ENCODE measurements around the gene FSHR.

The FSHR gene

DNA sequence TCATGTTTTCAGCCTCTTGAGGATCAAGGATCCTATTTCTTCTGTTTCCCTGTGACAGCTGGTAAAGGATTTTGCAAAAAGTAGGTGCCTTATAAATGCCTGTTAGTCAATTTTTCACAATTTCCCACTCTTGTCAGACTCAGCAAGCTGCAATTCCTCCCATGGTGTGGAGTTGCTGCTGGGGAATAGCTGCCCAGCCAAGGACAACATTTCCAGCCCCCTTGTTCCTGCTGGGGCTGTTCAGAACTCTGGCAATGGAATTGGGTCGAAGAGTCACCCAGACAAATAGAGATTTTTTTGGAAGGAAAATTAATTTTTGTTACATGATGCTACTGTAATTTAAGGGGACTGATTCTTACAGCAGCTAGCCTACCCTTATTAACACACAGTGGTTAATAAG is 43.7 kb downstream of the FSHR start:
- H3K36me3 ChIP-seq (ENCODE audit: insufficient read depth, low read depth, low read length), result no peaks in the 10 kb centered on the region
- H3K4me3 ChIP-seq (ENCODE audit: low read length), result no peak overlapping the region
- H3K27ac ChIP-seq (ENCODE audit: low read length), result no peak overlapping the region
- H3K27me3 ChIP-seq (ENCODE audit: insufficient read depth, low read length), result no peaks in the 10 kb centered on the region
- no peak overlapping the region for H3K9ac ChIP-seq (ENCODE audit: low read depth, low read length)
- H3K4me1 ChIP-seq (ENCODE audit: insufficient read depth, low read length), result no peaks in the 10 kb centered on the region
- no peaks in the 10 kb centered on the region for H3K9me3 ChIP-seq (ENCODE audit: insufficient read depth, low read depth, low read length)

DNA sequence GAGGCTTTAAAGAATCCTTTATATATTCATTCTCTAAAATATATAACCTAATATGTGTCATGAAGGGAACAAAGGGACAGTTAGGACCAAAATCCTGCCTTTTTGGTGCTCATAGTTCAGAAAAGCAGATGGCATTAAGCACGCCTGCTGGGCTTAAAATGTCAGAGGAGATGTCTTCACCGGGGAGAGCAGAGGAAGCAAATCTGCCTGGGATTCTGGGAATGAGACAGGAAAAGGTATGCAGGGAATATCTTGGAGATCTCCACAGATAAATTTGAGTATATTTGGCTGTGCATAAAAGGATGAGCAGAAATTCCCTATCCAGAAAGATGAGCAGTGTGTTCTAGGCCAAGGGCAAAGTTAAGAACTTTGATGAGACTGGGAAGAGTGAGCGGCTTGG is 45.5 kb downstream of the FSHR start:
- no peak overlapping the region for H3K27ac ChIP-seq (ENCODE audit: low read length)
- H3K4me3 ChIP-seq (ENCODE audit: low read length), result no peak overlapping the region
- H3K9me3 ChIP-seq (ENCODE audit: insufficient read depth, low read depth, low read length), result no peaks in the 10 kb centered on the region
- no peaks in the 10 kb centered on the region for H3K4me1 ChIP-seq (ENCODE audit: insufficient read depth, low read length)
- H3K36me3 ChIP-seq (ENCODE audit: insufficient read depth, low read depth, low read length), result no peaks in the 10 kb centered on the region
- H3K27me3 ChIP-seq (ENCODE audit: insufficient read depth, low read length), result no peaks in the 10 kb centered on the region
- no peak overlapping the region for H3K9ac ChIP-seq (ENCODE audit: low read depth, low read length)

DNA sequence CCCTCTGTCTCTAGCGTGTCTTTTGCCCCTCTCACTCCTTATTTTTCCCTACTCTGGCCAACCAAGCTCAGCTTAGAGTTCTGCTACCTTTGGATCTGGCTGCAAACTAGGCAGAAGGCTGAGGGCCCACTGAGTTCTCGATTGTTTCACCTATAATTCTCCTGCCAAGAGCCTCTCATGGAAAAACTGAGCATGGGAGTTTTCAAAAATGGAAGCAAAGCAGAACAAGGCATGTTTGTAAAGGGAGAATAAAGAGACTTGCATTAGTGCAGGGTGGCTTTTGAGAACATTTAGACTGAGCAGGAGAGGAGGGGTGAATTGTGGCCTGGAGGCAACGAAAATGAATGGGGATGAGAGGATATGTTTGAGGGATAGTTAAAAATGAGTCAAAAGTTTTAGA is 45.9 kb downstream of the FSHR start:
- Histone ChIP-seq H3K9me3 (ENCODE audit: insufficient read depth, low read depth, low read length) (no peaks in the 10 kb centered on the region), H3K27ac (ENCODE audit: low read length) (no peak overlapping the region)

DNA sequence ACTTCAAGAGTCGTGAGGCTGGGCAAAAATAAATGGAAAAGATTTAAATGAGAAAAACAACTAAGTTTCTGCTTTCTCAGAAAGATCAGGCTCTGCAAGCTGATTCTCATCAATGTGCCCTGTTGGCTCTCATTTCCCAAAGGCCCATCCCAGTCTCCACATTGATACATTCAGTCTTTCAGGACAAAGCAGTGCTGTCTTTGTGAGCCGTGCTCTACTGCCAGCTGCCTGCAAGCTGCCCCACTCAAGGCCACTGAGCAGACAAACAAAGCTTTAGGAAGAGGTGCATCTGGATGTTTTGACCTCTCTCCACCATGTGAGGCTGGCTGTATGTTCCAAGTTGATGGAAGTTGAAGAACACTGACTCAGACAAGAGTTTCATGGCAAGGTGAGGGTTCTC is 48.8 kb downstream of the FSHR start:
- H3K9me3 ChIP-seq (ENCODE audit: insufficient read depth, low read depth, low read length), result no peaks in the 10 kb centered on the region
- H3K9ac ChIP-seq (ENCODE audit: low read depth, low read length), result no peak overlapping the region
- H3K36me3 ChIP-seq (ENCODE audit: insufficient read depth, low read depth, low read length), result no peaks in the 10 kb centered on the region
- H3K4me3 ChIP-seq (ENCODE audit: low read length), result no peak overlapping the region
- no peak overlapping the region for H3K27ac ChIP-seq (ENCODE audit: low read length)
- H3K4me1 ChIP-seq (ENCODE audit: insufficient read depth, low read length), result no peaks in the 10 kb centered on the region
- no peaks in the 10 kb centered on the region for H3K27me3 ChIP-seq (ENCODE audit: insufficient read depth, low read length)

More for the DNA sequence above, 45.9 kb downstream of the FSHR start:
- no peaks in the 10 kb centered on the region for H3K4me1 ChIP-seq (ENCODE audit: insufficient read depth, low read length)
- H3K36me3 ChIP-seq (ENCODE audit: insufficient read depth, low read depth, low read length), result no peaks in the 10 kb centered on the region
- H3K27me3 ChIP-seq (ENCODE audit: insufficient read depth, low read length), result no peaks in the 10 kb centered on the region
- no peak overlapping the region for H3K9ac ChIP-seq (ENCODE audit: low read depth, low read length)
- no peak overlapping the region for H3K4me3 ChIP-seq (ENCODE audit: low read length)

DNA sequence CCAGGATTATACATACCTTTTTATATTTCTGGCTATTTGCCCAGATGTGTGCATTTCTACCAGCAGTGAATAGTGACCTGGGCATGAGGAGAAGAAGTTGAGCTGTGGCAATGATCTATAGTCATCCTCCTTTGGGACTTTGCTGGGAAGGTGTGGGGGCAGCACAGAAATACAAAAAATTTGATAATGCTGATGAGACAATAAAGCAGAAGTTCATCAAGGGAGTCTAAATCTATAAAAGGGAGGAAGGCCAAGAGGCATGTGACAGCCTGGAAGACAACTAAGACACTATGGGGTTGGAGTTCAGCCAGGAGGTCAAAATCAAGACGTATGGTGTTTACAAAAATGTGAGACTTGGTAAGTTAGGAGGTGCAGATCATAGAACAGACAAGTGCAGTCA is 52.2 kb downstream of the FSHR start:
- no peak overlapping the region for H3K4me3 ChIP-seq (ENCODE audit: low read length)
- H3K27ac ChIP-seq (ENCODE audit: low read length), result no peak overlapping the region
- no peak overlapping the region for H3K9ac ChIP-seq (ENCODE audit: low read depth, low read length)
- no peaks in the 10 kb centered on the region for H3K9me3 ChIP-seq (ENCODE audit: insufficient read depth, low read depth, low read length)
- H3K27me3 ChIP-seq (ENCODE audit: insufficient read depth, low read length), result no peaks in the 10 kb centered on the region
- no peaks in the 10 kb centered on the region for H3K36me3 ChIP-seq (ENCODE audit: insufficient read depth, low read depth, low read length)
- H3K4me1 ChIP-seq (ENCODE audit: insufficient read depth, low read length), result no peaks in the 10 kb centered on the region

DNA sequence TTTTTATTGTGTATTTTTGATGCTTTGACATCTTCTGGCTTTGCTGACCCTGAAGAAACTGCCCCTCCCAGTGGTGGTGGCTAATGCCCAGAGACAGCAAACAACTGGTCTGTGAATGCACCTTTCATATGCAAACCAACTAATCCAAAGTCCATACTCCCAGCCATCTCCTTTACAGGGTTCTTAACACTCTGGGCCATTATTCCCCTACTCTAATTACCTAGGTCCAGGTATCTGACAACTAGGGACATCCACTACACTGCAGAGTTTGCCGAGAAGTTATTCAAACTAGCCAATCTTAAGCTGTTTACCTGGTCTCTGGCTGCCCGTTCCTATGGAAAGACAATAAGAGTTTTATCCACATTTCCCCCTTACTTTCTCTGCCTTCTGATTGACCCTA is 73.6 kb downstream of the FSHR start:
- Histone ChIP-seq H3K9me3 (ENCODE audit: insufficient read depth, low read depth, low read length) (peaks cover 8% of the 10 kb centered on the region), H3K4me3 (ENCODE audit: low read length) (no peak overlapping the region), H3K4me1 (ENCODE audit: insufficient read depth, low read length) (peaks cover 2% of the 10 kb centered on the region; the same call in 1 of the 2 replicates), H3K27me3 (ENCODE audit: insufficient read depth, low read length) (no peaks in the 10 kb centered on the region), H3K9ac (ENCODE audit: low read depth, low read length) (no peak overlapping the region), H3K36me3 (ENCODE audit: insufficient read depth, low read depth, low read length) (no peaks in the 10 kb centered on the region), H3K27ac (ENCODE audit: low read length) (no peak overlapping the region)

DNA sequence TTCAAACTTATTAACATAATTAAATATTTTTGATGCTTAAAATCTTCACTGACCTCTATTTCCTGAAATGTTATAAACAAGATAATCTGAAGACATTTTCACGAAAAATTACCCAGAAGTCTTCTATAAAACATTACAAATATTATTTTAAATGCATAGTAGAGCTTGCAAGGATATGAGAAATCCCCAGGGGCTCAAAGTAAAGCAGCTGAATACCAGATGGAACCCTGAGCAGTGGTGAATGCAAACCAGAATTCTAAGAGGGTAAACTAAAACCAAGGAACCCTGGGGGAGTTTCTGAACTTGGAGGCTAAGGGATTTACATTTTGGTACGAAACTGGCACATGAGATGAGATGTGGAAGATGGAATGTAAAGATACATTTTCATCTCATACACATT is 83.6 kb downstream of the FSHR start:
- Histone ChIP-seq H3K9me3 (ENCODE audit: insufficient read depth, low read depth, low read length) (no peaks in the 10 kb centered on the region; the same call in 1 of the 2 replicates), H3K36me3 (ENCODE audit: insufficient read depth, low read depth, low read length) (no peaks in the 10 kb centered on the region), H3K4me3 (ENCODE audit: low read length) (no peak overlapping the region), H3K4me1 (ENCODE audit: insufficient read depth, low read length) (no peaks in the 10 kb centered on the region), H3K27ac (ENCODE audit: low read length) (no peak overlapping the region), H3K9ac (ENCODE audit: low read depth, low read length) (no peak overlapping the region), H3K27me3 (ENCODE audit: insufficient read depth, low read length) (no peaks in the 10 kb centered on the region)

DNA sequence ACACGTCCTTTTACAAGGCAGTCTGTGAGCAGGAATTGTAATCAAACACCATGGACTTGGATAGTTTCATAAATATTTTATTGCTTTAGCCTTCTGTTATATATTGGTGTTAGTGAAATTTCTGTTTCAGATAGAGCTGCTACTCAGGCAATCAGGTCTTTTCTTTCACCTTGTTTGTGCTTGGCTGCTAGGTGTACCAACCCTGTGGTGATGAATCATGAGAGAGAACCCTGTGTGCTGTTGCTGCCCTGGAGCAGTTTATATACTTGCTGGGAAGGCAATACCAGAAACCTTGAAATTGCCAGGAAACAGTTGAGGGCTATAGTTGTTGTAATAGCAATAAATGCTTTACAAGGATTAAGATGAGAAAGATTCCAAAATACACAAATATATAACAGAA is 84.5 kb downstream of the FSHR start:
- Histone ChIP-seq H3K4me1 (ENCODE audit: insufficient read depth, low read length) (no peaks in the 10 kb centered on the region), H3K36me3 (ENCODE audit: insufficient read depth, low read depth, low read length) (no peaks in the 10 kb centered on the region), H3K9ac (ENCODE audit: low read depth, low read length) (no peak overlapping the region), H3K27me3 (ENCODE audit: insufficient read depth, low read length) (no peaks in the 10 kb centered on the region), H3K4me3 (ENCODE audit: low read length) (no peak overlapping the region), H3K9me3 (ENCODE audit: insufficient read depth, low read depth, low read length) (no peaks in the 10 kb centered on the region; the same call in 1 of the 2 replicates), H3K27ac (ENCODE audit: low read length) (no peak overlapping the region)

DNA sequence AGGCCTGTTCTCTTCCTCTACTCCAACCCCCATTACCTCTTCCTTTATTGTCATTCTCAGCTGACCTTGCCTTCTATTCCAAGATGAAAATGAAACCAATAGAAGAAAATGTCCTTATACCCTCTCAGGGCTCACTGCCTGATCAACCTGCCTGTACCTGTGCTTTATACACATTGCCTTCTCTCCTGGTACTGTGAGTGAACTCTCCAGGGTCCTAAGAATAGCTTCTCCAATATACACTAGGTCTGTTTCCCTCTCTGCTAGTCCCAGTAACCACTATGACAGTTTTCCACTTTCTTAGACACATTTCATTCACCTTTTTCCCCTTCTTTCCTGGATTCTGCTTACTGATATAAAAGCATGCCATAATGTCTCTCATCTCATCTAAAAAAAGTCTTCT is 85.7 kb downstream of the FSHR start:
- H3K9ac ChIP-seq (ENCODE audit: low read depth, low read length), result no peak overlapping the region
- H3K4me3 ChIP-seq (ENCODE audit: low read length), result no peak overlapping the region
- H3K27ac ChIP-seq (ENCODE audit: low read length), result no peak overlapping the region
- H3K4me1 ChIP-seq (ENCODE audit: insufficient read depth, low read length), result no peaks in the 10 kb centered on the region
- no peaks in the 10 kb centered on the region for H3K36me3 ChIP-seq (ENCODE audit: insufficient read depth, low read depth, low read length)
- H3K9me3 ChIP-seq (ENCODE audit: insufficient read depth, low read depth, low read length), result no peaks in the 10 kb centered on the region; the same call in 1 of the 2 replicates
- no peaks in the 10 kb centered on the region for H3K27me3 ChIP-seq (ENCODE audit: insufficient read depth, low read length)

DNA sequence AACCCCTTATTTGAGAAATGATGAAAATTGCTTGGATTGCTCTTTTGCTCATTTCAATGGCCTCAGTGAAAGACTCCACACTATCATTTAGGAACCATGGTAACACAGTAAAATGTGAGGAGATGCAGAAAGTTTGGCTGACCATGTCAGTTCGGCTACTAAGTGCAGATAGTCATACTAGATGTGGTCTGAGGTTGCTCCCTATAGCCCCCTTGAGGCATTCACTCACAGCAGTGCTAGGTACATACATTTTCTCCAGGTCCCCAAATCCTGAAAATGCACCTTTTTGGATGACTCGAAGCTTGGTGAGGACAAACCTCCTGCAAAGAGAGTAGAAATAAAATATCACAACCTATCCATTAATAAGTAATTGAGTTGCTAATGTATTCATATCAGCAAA is 86.3 kb downstream of the FSHR start:
- H3K9me3 ChIP-seq (ENCODE audit: insufficient read depth, low read depth, low read length), result no peaks in the 10 kb centered on the region
- H3K27ac ChIP-seq (ENCODE audit: low read length), result no peak overlapping the region

DNA sequence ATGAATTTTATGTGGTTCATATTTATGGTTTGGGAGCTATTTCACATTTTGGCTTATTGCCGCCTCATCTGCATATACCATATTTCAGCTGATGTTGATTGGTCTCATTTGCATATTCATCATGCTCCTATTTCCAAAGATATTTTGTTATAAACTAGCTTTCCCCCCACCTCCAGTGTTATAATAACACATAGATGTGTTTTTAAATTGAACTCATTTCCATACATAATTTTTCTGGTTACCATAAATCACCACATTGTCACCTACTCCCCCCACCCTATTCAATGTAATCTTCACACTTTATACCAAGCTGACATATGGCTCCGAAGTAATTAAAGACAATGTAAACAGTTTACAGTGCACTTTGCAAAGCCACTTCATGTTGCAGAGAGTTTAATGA is 101.2 kb downstream of the FSHR start:
- H3K4me3 ChIP-seq (ENCODE audit: low read length), result no peak overlapping the region
- H3K9ac ChIP-seq (ENCODE audit: low read depth, low read length), result no peak overlapping the region
- H3K9me3 ChIP-seq (ENCODE audit: insufficient read depth, low read depth, low read length), result 0 out of 2 replicates have a peak, but pooled peaks cover 5% of the 10 kb centered on the region
- no peaks in the 10 kb centered on the region for H3K4me1 ChIP-seq (ENCODE audit: insufficient read depth, low read length)
- H3K27ac ChIP-seq (ENCODE audit: low read length), result no peak overlapping the region
- H3K27me3 ChIP-seq (ENCODE audit: insufficient read depth, low read length), result no peaks in the 10 kb centered on the region
- H3K36me3 ChIP-seq (ENCODE audit: insufficient read depth, low read depth, low read length), result no peaks in the 10 kb centered on the region

More for the DNA sequence above, 86.3 kb downstream of the FSHR start:
- no peak overlapping the region for H3K9ac ChIP-seq (ENCODE audit: low read depth, low read length)
- H3K27me3 ChIP-seq (ENCODE audit: insufficient read depth, low read length), result no peaks in the 10 kb centered on the region
- no peaks in the 10 kb centered on the region for H3K36me3 ChIP-seq (ENCODE audit: insufficient read depth, low read depth, low read length)
- H3K4me1 ChIP-seq (ENCODE audit: insufficient read depth, low read length), result no peaks in the 10 kb centered on the region
- no peak overlapping the region for H3K4me3 ChIP-seq (ENCODE audit: low read length)

DNA sequence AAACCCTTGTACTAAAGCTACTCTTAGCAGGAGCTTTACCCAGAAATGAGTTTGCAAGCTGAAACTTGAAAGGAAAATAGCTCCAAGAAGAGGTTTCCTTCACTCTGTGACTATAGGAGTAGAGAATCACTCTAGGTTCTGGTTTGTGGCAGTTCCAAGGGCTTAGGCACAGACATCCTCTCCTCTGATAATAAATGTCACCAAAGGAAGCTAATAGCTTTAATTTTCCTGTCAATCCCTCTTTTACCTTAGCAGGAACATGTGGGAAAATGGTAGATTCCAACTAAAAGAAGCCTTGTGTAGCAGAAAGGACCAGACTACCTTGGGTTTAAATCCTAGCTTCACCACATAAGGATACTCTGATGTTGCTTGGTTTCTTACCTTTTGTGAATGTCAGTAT is 104.0 kb downstream of the FSHR start:
- no peak overlapping the region for H3K4me3 ChIP-seq (ENCODE audit: low read length)
- no peaks in the 10 kb centered on the region for H3K27me3 ChIP-seq (ENCODE audit: insufficient read depth, low read length)
- no peaks in the 10 kb centered on the region for H3K36me3 ChIP-seq (ENCODE audit: insufficient read depth, low read depth, low read length)
- H3K4me1 ChIP-seq (ENCODE audit: insufficient read depth, low read length), result peaks cover 2% of the 10 kb centered on the region; the same call in 1 of the 2 replicates
- H3K27ac ChIP-seq (ENCODE audit: low read length), result no peak overlapping the region
- H3K9ac ChIP-seq (ENCODE audit: low read depth, low read length), result no peak overlapping the region
- no peaks in the 10 kb centered on the region for H3K9me3 ChIP-seq (ENCODE audit: insufficient read depth, low read depth, low read length)

DNA sequence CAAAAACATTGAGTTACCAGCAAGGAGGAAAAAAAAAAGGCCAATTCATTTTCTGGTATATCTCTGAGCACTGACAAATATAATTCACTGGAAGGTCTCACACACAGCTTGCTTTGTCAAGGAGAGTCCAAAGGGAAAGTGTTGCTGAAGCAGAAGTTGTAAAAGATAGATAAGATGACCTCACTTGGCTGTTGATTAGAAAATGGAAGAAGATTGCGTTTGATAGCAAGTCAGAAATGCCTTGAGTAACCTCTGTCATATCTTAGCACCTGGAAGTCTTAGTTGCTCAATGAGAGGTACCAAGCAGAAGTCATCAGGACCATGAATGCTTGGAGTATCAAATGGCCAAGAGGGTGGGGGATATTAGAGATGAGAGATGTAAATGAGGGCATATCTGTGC is 105.2 kb downstream of the FSHR start:
- no peak overlapping the region for H3K9ac ChIP-seq (ENCODE audit: low read depth, low read length)
- H3K9me3 ChIP-seq (ENCODE audit: insufficient read depth, low read depth, low read length), result no peaks in the 10 kb centered on the region
- no peaks in the 10 kb centered on the region for H3K27me3 ChIP-seq (ENCODE audit: insufficient read depth, low read length)
- no peak overlapping the region for H3K27ac ChIP-seq (ENCODE audit: low read length)
- no peaks in the 10 kb centered on the region for H3K36me3 ChIP-seq (ENCODE audit: insufficient read depth, low read depth, low read length)
- H3K4me3 ChIP-seq (ENCODE audit: low read length), result no peak overlapping the region
- peaks cover 9% of the 10 kb centered on the region; the same call in 1 of the 2 replicates for H3K4me1 ChIP-seq (ENCODE audit: insufficient read depth, low read length)
